GM19193 (cell line): Measurements from ENCODE around the gene SMIM45.

Source experiments
- POLR2A ChIP-seq: IDR thresholded peaks from 4 replicates; pipeline ENCODE4 v1.6.1; 2011; ENCODE audit not compliant: insufficient read depth, insufficient read length; ENCODE audit errors: extremely low read depth

SMIM45 gene

GRCh38 chr22:41912338-41913039 is 39.5 kb upstream of the SMIM45 start:
- TF ChIP-seq POLR2A = no peak

- TF ChIP-seq POLR2A = no peak
Observed at GRCh38 chr22:41913040-41913719, 38.8 kb upstream of the SMIM45 start.

DNA sequence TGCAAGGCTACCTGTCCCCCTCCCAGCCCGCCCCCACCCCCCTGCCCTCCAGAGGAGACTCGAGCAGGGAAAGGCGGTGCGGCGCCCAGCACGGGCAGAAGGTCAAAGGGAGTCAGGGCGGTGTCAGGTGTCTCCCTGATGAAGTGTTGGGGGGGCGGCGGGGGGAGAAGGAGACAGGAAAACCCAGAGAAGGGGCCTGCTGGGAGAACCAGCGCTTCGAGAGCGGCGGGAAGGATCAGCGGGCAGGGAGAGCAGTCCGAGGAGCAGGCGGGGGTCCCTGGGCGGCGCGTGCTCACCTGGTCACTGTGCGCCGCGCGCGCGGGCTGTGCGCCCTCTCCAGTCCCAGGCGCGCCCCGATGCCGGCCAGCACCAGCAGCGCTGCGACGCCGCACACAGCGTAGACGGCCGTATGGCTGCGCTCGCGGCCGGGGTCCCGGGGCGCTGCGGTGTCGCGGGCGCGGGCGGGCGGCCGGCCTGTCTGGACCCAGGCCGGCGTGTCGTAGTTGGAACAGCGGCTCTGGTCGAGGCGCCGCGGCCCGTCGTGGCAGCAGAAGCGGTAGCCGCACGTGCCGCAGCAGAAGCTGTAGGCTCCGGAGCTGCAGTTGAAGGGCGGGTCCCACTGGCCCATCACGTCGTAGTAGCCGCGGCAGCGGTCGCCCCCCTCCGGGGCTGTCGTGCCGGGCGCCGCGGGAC is 38.0 kb upstream of the SMIM45 start:
- TF ChIP-seq POLR2A = no peak

- no peak for TF ChIP-seq POLR2A
Observed at GRCh38 chr22:41914611-41915034, 37.3 kb upstream of the SMIM45 start.

DNA sequence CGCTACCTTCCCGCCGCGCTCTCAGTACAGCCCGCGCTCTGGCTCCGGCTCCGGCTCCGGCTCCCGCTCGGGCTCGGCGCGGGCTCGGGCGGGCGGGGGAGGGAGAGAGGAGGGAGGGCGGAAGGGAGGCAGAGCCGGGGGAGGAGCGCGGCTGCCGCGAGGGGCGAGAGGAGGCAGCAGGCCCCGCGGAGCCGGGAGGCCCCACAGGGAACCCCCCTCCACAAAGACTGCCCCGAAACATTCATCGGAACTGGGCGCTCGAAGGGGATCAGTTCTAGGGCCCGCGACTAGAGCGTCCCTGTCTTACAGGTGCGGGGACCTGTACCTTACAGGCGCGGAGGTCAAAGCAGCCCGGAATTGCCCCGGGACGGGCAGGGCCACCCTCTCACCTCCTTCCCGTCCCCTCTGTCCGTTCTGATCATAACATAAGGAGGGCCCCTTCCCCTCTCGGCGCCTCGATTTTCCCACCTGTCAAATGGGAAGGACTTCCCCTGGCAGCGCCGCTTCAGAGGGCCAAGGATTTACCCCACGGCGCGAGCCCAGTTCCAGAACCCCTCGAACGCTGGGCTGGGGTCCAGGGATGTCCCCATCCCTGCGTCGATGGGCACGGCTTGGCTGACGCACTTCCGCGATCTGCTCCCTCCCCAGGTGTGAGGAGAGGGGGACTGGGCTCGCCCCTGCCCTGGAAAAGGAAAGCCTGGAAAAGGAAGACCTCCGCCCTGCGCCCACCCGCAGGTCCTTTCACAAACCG is 36.7 kb upstream of the SMIM45 start, which contains the start of gene SHISA8:
Gene SHISA8 (minus strand): TSS at position 40 of the 751 bp plus-strand sequence. CDS start 407 bp downstream, outside the sequence.
- TF ChIP-seq POLR2A = peak; percentile 6

- TF ChIP-seq POLR2A = peak; percentile 18
Observed at GRCh38 chr22:41915786-41916493, 36.0 kb upstream of the SMIM45 start.

GRCh38 chr22:41916745-41917358 is 35.1 kb upstream of the SMIM45 start:
- TF ChIP-seq POLR2A = peak; percentile 13

GRCh38 chr22:41917375-41917902 is 34.5 kb upstream of the SMIM45 start:
- no peak for TF ChIP-seq POLR2A

GRCh38 chr22:41917903-41918791 is 33.8 kb upstream of the SMIM45 start:
- no peak for TF ChIP-seq POLR2A

DNA sequence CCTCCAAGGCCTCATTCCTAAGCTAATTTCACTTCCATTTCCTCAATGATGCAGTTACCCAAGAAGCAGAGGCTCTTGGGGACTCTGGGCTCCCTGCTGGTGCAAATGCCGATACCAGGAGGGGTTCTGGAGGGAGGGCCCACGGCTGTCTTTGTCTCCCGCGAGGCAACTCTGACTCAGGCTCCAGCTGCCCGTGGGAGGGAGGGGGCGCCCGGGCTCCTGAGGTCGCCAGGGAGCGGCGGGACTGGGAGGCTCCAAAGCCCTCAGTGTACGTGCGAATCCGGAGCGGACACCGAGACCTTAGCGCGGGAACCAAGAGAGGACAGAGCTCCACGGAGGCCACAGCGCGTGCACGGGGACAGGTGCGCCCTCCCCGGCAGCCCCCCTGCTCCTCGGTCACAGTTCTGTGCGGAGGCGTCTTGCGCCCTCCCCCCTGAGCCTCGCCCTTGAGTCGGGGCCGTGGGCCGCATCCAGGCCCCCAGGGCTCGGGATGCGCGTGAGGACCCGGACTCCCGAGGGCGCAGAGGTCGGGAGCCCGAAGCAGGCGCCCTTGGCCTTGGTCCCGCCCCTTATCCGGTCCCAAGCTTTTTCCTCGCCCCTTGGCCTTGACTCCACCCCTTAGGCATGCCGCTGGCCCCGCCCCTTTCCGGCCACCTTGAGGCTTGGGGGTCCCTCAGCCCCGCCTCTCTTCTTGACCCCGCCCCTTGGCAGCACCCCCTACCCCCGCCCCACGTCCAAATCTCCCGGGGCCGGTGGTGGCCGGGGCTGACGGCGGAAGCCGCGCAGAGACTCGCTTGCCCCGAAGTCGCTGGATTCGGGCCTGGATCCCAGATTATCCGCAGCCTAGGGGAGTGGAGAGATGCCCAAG is 32.4 kb upstream of the SMIM45 start:
- TF ChIP-seq POLR2A = peak; percentile 71

GRCh38 chr22:41920271-41920976 is 31.5 kb upstream of the SMIM45 start:
- peak; percentile 53 for TF ChIP-seq POLR2A

- no peak for TF ChIP-seq POLR2A
Observed at GRCh38 chr22:41922328-41922727, 29.6 kb upstream of the SMIM45 start.
